GM10266 (cell line): ENCODE results near the gene HIP1.
"Not testable (repeated sequence)": the region's sequence is repeated elsewhere in the genome, so short reads cannot be mapped to it uniquely, and the experiment has no call there.

ENCODE experiments used
- DNase-seq: peaks from one replicate; pipeline ENCODE4 v3.0.0; 2012; ENCODE audit errors: extremely low spot score
- TF ChIP-seq, protein P1 (sequence below): IDR thresholded peaks from 2 replicates; pipeline ENCODE4 v1.5.1; 2012; ENCODE audit warnings: mild to moderate bottlenecking, low read depth; ENCODE audit not compliant: control insufficient read depth, insufficient read depth; ENCODE audit errors: missing control alignments

HIP1 gene

DNA sequence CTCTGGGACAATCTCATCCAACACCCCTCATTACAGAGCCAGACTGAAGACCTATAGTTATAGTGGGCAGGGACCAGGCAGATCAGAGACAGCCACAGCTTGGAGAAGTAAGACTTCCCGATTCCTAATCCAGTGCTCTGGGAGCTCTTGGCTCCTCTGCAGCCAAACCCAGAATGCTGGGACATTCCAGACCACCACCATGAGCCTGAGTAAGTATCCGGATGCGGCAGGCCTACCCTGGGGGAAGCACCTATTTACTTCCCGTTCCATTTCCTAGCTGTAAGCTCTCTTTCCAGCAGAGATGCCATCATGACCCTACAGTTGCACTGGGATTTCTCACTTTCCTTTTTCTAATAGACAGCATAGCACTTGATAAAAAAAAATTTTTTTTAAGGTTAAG, 16.4 kb downstream of the HIP1 start:
- no peak for DNase-seq
- TF ChIP-seq, protein P1, sequence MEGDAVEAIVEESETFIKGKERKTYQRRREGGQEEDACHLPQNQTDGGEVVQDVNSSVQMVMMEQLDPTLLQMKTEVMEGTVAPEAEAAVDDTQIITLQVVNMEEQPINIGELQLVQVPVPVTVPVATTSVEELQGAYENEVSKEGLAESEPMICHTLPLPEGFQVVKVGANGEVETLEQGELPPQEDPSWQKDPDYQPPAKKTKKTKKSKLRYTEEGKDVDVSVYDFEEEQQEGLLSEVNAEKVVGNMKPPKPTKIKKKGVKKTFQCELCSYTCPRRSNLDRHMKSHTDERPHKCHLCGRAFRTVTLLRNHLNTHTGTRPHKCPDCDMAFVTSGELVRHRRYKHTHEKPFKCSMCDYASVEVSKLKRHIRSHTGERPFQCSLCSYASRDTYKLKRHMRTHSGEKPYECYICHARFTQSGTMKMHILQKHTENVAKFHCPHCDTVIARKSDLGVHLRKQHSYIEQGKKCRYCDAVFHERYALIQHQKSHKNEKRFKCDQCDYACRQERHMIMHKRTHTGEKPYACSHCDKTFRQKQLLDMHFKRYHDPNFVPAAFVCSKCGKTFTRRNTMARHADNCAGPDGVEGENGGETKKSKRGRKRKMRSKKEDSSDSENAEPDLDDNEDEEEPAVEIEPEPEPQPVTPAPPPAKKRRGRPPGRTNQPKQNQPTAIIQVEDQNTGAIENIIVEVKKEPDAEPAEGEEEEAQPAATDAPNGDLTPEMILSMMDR = no peak

DNA sequence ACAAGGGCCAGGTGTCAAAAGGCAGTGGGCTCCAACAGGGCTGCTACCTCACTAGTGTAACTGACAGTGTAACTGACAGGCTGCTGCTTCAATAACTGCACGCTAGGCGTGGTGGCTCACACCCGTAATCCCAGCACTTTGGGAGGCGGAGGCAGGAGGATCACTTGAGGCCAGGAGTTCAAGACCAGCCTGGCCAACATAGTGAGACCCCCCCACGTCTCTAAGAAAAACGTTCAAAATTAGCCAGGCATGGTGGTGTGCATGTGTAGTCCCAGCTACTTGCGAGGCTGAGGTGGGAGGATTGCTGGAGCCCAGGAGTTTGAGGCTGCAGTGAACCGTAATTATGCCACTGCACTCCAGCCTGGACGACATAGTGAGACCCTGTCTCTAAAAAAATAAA, 16.8 kb downstream of the HIP1 start:
- DNase-seq = not testable (repeated sequence)

DNA sequence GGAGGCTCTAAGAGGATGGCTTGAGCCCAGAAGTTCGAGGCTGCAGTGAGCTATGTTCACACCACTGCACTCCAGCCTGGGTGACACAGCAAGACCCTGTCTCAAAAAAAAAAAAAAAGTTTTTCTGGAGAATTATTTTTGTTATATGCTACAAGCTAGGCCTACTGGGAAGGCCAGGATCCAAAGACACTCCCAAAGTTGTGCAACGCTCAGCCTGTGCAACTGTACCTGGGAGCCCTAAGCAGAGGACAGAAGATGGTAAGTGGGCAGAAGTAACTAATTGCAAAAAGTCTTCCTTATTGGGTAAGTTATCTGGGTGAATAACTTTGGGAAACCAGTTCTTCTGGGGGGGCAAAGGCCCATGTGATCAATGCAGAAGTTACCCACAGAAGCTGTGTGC, 17.3 kb downstream of the HIP1 start:
- TF ChIP-seq, protein P1 = no peak
- DNase-seq = no peak

DNA sequence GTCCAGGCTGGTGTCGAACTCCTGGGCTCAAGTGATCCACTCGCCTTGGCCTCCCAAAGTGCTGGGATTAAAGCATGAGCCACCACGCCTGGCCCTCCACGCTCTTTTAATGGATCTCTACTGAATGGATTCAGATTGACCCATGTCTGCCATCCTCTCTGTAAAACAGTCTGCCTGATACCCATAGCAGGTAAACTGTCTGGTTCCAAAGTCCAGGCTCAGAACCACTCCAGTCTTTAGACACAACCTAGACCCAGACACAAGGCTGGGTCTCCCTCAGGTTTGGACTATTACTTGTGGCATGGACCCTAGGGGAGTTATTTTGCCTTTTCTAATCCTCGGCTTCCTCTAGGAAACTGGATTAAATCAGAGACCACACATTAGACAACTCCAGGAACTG, 19.1 kb downstream of the HIP1 start:
- TF ChIP-seq, protein P1 = no peak
- DNase-seq = no peak

DNA sequence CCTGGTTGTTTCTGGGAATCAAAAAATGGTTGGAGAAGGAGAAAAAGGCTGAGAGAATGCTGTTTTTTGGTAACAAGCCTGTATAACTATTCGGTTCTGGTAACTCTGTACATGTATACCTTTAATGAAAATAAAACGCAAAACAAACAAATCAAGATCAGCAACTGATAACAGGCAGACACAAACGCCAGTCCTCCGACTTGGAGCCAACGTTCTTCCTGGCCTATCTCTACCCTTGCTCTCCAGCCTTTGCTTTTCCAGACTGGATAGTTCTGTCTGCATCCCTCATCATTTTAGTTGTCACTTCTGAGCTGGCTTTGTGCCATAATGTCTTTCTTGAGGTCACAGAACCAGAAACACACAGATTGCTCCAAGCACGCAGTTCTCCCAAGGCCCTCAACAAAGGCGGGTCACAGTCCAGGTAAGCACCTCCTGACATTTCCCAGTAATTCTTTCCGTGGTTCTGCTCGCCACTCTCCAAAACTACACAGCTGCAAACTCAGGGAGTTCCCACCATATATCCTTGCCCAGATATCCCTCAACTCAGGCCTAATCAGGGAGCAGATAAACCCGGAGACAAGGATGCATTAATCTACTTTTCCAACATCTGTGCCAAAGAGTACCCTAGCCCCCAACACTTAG, 20.2 kb downstream of the HIP1 start:
- no peak for DNase-seq
- TF ChIP-seq, protein P1 = no peak

DNA sequence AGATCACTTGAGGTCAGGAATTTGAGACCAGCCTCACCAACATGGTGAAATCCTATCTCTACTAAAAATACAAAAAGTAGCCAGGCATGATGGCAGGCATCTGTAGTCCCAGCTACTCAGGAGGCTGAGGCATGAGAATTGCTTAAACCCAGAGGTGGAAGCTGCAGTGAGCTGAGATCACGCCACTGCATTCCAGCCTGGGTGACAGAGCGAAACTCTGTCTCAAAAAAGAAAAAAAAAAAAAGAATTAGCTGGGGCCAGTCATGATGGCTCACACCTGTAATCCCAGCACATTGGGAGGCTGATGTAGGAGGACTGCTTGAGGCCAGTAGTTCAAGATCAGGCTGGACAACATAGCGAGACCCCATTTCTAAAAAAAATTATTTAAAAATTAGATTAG, 21.0 kb downstream of the HIP1 start:
- DNase-seq = not testable (repeated sequence)

DNA sequence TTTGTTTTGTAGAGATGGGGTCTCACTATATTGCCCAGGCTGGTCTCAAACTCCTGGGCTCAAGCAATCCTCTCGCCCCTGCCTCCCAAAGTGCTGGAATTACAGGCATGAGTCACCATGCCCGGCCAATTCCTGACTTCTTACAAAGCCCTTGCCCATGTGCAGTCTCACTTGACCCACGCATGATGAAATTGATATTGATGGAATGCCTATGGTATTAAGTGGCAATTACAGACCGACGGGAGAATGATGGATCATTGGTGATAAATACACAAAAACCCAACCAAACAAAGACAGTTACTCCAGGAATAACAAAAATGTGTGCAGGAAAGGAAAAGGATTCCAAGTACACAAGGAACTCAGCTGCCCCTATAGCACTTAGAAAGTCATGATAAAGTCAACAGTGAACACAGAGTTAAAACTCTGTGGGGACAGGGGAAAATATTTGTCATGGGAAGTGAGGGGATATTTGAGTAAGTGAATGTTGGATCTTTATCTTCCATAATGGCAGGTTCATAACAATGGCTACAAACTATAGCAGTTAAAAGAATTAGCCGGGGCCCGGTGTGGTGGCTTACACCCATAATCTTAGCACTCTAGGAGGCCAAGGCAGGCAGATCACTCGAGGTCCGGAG, 21.6 kb downstream of the HIP1 start:
- TF ChIP-seq, protein P1 = no peak
- no peak for DNase-seq

DNA sequence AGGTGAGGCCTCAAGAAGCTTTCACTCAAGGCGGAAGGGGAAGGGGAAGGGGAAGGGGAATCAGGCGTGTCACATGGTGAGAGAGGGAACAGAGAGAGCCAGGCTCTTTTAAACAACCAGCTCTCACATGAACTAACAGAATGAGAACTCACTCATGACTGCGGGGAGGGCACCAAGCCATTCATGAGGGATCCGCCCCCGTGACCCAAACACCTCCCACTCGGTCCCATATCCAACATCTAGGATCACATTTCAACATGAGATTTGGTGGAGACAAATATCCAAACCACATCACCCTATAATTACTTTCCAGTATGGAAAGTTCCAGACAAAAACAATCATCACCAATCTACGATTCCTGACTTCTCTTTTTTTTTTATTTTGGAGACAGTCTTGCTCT, 22.9 kb downstream of the HIP1 start:
- DNase-seq = no peak

More for the DNA sequence above, 22.9 kb downstream of the HIP1 start:
- TF ChIP-seq, protein P1 = no peak
